Middle frontal gyrus (tissue), 1 donor: Measurements from ENCODE around the gene GALNT11.

ENCODE experiments used
- DNase-seq: peaks from one replicate; pipeline ENCODE4 v3.0.0-alpha.2; 2015; ENCODE audit warnings: low spot score; ENCODE audit errors: extremely low spot score

The GALNT11 gene

GRCh38 chr7:152144557-152145245, 119.2 kb downstream of the GALNT11 start:
- no peak for DNase-seq

GRCh38 chr7:152145853-152146466, 120.5 kb downstream of the GALNT11 start:
- no peak for DNase-seq

GRCh38 chr7:152148706-152149105, 123.2 kb downstream of the GALNT11 start:
- no peak for DNase-seq

GRCh38 chr7:152149363-152149762, 123.9 kb downstream of the GALNT11 start:
- DNase-seq, result no peak

- no peak for DNase-seq
Measured at GRCh38 chr7:152152267-152152666, 126.8 kb downstream of the GALNT11 start.

- no peak for DNase-seq
Measured at GRCh38 chr7:152158801-152159587, 133.5 kb downstream of the GALNT11 start.

GRCh38 chr7:152161171-152161570, 135.7 kb downstream of the GALNT11 start:
- no peak for DNase-seq

GRCh38 chr7:152162287-152162686, 136.8 kb downstream of the GALNT11 start:
- no peak for DNase-seq
